Dendritic cell treated with granulocyte-macrophage colony-stimulating factor and Interleukin-4, amounts not matched to agents 40 ng/mL and 50 ng/mL, for 4 days (primary cell): Measurements from ENCODE around the gene APBB1.

Experiments used
- H3K27ac Mint-ChIP-seq: one replicate; pipeline ENCODE4 v1.8.0; 2022; ENCODE audit warnings: mild to moderate bottlenecking, mixed read lengths
- H3K27me3 Mint-ChIP-seq: one replicate; pipeline ENCODE4 v1.8.0; 2022; ENCODE audit warnings: mild to moderate bottlenecking, mixed read lengths
- H3K36me3 Mint-ChIP-seq: one replicate; pipeline ENCODE4 v1.8.0; 2022; ENCODE audit warnings: low read depth, mixed read lengths
- H3K4me1 Mint-ChIP-seq: one replicate; pipeline ENCODE4 v1.8.0; 2022; ENCODE audit warnings: low read depth, mixed read lengths
- H3K4me3 Mint-ChIP-seq: one replicate; pipeline ENCODE4 v1.8.0; 2022; ENCODE audit warnings: mild to moderate bottlenecking, moderate library complexity, mixed read lengths
- H3K9me3 Mint-ChIP-seq: one replicate; pipeline ENCODE4 v1.8.0; 2022; ENCODE audit warnings: mixed read lengths
- intact Hi-C: fragments of 100-400 bp; cut with micrococcal nuclease; formaldehyde crosslinking; loops from one replicate; pipeline ENCODE4 v1.15.0; 2022

APBB1 gene

DNA sequence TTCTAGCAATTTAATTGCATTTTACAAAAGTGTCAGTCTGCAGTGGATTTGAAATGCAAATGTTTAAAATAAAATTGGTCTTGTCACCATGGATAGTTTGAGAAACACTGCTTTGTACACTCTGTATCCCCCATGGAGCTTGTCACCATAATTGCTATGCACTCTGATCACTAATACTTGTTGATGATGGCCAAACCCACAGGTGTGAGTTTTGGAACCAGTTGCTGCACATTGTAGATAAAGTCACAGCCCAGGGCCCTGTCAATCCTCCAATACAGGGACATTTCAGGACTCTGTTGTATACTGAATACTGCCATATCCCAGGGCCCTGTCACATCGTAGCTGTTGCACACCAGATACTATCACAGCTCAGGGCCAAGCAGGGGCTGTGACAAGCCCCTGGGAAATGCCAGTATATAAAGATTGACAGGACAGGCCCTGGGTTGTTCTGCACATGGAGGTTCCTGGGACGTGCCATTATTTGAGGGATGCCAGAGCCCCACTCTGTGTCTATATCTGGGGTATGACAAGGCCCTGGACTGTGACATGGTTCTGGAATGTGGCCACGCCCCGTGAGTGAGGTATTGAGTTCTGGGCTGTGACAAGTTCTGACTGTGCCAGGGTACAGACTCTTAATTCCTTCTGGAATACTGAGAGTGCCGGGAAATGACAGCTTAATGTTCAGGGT lies 56.6 kb downstream of the APBB1 start:
- no peak overlapping the region for H3K4me3 Mint-ChIP-seq
- no peaks in the 10 kb centered on the region for H3K9me3 Mint-ChIP-seq
- H3K27me3 Mint-ChIP-seq: no peaks in the 10 kb centered on the region
- intact Hi-C loops: no loop called here
- H3K4me1 Mint-ChIP-seq: peaks cover under 1% of the 10 kb centered on the region
- no peak overlapping the region for H3K27ac Mint-ChIP-seq
- no peaks in the 10 kb centered on the region for H3K36me3 Mint-ChIP-seq

DNA sequence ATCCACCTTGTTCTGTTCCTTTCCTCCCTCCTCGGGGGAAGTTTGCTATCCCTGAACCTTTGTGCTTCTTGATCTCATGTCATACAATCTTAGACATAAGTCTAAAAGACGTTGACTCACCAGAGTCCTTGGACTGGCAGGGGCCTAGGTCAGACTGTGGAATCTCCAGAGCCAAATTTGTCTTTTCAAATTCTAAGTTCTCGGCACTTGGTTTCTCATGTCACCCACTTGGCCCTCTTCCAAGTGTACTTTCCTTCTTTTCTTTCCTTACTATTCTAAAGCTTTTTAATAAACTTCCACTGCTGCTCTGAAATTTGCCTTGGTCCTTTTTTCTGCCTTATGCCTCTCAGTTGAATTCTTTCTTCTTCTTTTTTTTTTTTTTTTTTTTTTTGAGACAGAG lies 58.7 kb downstream of the APBB1 start:
- no peak overlapping the region for H3K4me3 Mint-ChIP-seq
- H3K27me3 Mint-ChIP-seq: no peaks in the 10 kb centered on the region
- intact Hi-C loops: no loop called here
- H3K27ac Mint-ChIP-seq: no peak overlapping the region
- peaks cover 5% of the 10 kb centered on the region for H3K4me1 Mint-ChIP-seq
- no peaks in the 10 kb centered on the region for H3K36me3 Mint-ChIP-seq
- no peaks in the 10 kb centered on the region for H3K9me3 Mint-ChIP-seq

DNA sequence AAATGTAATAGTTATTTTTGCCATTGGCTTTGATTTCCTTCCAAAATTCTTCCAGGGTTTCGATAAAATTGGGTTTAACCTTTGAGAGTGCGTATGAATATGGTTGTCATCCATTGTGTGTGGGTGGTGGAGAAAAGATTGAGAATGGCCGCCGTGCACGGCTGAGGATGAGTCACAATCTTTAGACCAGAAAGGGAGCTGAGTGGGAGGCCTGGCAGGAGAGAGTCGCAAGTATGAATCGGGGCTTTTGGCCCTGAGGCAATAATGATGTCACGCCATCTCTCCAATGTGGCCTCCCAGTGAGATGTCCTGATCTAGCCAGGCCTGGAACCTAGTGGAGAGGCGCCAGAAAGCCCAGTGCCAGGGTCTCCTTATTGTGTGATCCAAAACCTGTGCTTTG lies 61.7 kb downstream of the APBB1 start:
- H3K27ac Mint-ChIP-seq: no peak overlapping the region
- H3K4me3 Mint-ChIP-seq: no peak overlapping the region
- H3K9me3 Mint-ChIP-seq: no peaks in the 10 kb centered on the region
- peaks cover 6% of the 10 kb centered on the region for H3K27me3 Mint-ChIP-seq
- intact Hi-C loops: no loop called here
- peaks cover 5% of the 10 kb centered on the region for H3K4me1 Mint-ChIP-seq
- H3K36me3 Mint-ChIP-seq: no peaks in the 10 kb centered on the region

DNA sequence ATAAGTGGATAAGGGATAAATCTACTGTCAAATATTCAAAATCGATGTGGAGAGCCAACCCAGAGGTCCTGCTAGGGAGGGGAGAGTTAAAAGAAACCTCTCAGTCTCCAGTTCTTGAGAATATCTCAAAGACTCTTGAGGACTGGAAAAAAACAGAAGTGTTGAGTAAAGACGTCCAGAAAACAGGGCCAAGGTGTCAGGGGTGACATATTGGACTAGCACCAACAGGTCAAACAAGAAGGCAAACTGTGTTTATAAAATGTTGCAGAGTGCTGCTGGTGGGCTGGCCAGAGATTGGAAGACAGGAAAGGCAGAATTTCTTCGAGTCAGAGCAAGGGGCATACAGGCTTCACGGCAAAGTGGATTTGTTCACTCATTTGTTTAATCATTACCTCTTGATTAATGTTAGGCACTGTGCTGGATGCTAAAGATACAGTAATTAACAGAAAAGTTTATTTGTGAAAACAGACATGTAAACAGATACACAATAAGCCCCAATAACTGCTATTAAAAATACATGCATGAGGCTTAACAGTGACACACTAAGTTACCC lies 62.3 kb downstream of the APBB1 start:
- Mint-ChIP-seq H3K27me3 (peaks cover 9% of the 10 kb centered on the region), H3K9me3 (no peaks in the 10 kb centered on the region), H3K27ac (no peak overlapping the region), H3K4me3 (no peak overlapping the region), H3K4me1 (peaks cover 5% of the 10 kb centered on the region), H3K36me3 (no peaks in the 10 kb centered on the region)
- intact Hi-C loops: no loop called here

DNA sequence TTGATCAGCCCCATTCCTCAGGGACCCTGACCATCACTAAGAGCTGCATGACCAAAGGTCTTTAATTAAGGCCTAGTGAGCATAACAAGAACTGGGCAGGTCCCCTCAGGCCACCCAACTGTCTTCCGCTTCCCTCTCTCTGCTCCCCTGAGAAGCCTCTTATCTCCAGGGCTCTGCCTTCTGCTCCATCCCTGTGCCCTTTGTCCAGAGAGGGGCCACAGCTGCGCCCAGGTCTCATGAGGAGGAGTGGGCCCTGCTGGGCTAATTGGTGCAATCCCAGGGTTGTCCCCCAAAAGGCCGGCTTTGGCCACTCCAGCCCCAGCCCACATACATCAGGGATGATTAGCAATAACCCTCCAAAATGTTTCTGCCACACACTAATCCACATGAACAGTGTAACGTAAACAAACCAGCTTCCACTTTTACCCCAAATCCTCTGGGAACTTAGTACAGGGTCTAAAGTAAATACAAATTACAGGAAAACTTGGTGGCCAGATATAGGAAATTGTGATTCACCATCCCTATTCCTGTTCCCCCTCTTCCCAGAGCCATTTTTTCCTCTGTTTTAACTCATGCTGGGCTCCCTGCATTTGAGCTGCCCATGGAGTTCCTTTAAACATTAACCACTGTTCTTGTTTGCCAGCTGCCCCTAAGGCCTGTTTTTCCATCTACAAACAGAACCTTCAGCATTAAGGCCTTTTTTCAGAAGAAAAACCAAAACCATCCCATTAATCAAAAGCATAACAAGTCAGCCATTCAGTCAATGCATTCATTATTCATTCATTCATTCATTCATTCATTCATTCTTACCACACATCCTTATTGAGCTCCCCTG lies 64.0 kb downstream of the APBB1 start:
- Mint-ChIP-seq H3K4me1 (peaks cover 5% of the 10 kb centered on the region), H3K4me3 (no peak overlapping the region), H3K27ac (peak overlapping the region; percentile 30), H3K9me3 (no peaks in the 10 kb centered on the region), H3K36me3 (no peaks in the 10 kb centered on the region), H3K27me3 (peaks cover 9% of the 10 kb centered on the region)
- intact Hi-C loops: no loop called here

DNA sequence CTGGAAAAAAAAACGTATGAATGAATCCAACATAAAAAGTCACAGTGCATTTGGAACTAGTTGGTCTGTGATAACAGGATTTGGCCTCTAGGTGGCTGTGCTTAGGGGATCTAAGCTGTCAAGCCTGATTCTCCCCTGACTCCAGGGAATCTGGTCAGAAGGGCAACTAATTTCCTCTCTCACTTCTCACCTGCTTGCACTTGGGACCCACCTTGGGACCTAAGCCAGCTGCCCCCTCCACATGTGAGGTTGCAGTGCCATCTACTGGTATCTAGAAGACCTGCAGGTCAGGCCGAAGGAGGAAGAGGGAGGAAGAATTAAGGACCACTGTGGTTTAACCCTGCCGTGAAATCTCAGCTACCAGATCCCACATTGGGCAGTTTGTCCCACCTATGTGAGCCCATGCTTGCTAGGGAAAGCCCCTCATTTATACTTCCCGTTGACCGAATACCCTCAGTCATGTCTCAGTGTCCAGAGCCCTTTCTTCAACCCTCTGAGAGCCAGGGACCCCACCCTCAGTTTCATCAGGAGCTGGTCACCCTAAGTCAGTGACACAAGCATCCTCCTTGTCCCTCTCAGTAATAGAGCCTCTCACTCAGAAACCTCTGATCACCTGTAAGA lies 65.4 kb downstream of the APBB1 start:
- peaks cover 11% of the 10 kb centered on the region for H3K27me3 Mint-ChIP-seq
- no peak overlapping the region for H3K27ac Mint-ChIP-seq
- no peak overlapping the region for H3K4me3 Mint-ChIP-seq
- no peaks in the 10 kb centered on the region for H3K9me3 Mint-ChIP-seq
- H3K4me1 Mint-ChIP-seq: peaks cover 5% of the 10 kb centered on the region
- intact Hi-C loops: loop anchor here (1.0 to 2.0 kb wide), 3 partner anchors 39 to 361 kb away; no protein-coding TSS in a partner anchor
- no peaks in the 10 kb centered on the region for H3K36me3 Mint-ChIP-seq

DNA sequence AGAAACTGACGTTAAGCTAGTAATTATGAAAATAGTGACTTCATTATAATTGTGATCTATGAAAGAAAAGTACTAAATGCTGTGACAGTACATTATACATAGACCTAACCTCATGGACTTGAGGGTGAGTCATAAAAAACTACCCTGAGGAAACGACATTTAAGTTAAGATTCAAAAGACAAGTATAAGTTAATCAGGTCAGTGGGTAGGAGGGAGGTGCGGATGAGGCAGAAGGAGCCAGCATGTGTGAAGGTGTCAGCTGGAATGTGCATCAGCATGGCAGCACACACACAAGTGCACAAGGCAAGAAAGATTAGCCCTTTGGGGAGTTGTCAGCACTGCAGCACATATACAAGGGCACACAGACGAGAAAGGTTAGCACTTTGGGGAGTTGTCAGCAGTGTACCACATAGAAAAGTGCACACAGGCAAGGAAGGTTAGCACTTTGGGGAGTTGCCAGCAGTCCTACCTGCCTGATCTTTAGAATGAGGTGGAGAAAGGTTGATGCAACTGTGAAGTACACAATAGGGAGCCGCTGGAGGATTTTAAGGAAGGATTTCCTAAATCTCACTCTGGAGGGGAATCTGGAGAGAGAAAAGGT lies 67.0 kb downstream of the APBB1 start:
- no peak overlapping the region for H3K27ac Mint-ChIP-seq
- H3K4me1 Mint-ChIP-seq: no peaks in the 10 kb centered on the region
- H3K36me3 Mint-ChIP-seq: no peaks in the 10 kb centered on the region
- H3K9me3 Mint-ChIP-seq: no peaks in the 10 kb centered on the region
- intact Hi-C loops: loop anchor here (2.0 kb wide), 2 partner anchors 37 to 359 kb away; no protein-coding TSS in a partner anchor
- peaks cover 14% of the 10 kb centered on the region for H3K27me3 Mint-ChIP-seq
- no peak overlapping the region for H3K4me3 Mint-ChIP-seq

DNA sequence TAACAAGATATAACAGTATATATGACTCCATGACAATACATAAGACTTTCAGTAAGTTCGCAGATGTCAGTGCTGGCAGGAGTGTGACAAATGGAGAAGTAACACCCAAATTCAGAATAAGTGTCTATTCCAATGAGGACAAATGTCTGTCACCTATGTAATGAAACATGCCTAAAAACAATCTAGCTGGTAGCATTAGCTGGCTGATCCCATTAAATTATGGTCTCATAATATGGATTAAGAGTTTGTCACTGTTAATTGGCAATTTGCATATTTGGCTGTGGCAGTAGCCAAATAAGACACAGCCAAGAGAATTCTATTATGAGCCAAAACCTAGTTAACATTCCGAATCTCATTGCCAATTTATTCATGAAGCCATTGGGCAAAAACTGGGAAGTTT lies 68.4 kb downstream of the APBB1 start:
- intact Hi-C loops: no loop called here
- Mint-ChIP-seq H3K9me3 (no peaks in the 10 kb centered on the region), H3K27me3 (peaks cover 14% of the 10 kb centered on the region), H3K27ac (no peak overlapping the region), H3K36me3 (no peaks in the 10 kb centered on the region), H3K4me3 (no peak overlapping the region), H3K4me1 (peaks cover 8% of the 10 kb centered on the region)

DNA sequence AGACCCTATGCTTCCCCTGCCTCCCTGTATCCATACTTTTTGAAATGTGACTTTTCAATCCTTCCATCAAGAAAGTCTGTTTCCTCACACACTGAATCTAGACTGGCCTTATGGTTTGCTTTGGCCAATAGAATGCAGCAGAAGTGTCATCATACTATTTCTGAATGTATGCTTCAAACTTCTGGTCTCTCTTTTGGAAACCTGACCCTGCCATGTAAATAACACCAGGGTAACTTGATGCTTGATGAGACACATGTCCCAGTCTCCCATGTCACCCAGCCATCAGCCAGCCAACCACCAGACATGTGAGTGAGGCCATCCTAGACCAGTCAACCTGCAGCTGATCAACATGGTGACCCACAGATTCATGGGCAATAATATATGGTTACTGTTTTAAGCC lies 68.9 kb downstream of the APBB1 start:
- no peaks in the 10 kb centered on the region for H3K9me3 Mint-ChIP-seq
- H3K4me1 Mint-ChIP-seq: peaks cover 12% of the 10 kb centered on the region
- H3K4me3 Mint-ChIP-seq: no peak overlapping the region
- no peaks in the 10 kb centered on the region for H3K36me3 Mint-ChIP-seq
- H3K27me3 Mint-ChIP-seq: peaks cover 14% of the 10 kb centered on the region
- H3K27ac Mint-ChIP-seq: no peak overlapping the region
- intact Hi-C loops: no loop called here

DNA sequence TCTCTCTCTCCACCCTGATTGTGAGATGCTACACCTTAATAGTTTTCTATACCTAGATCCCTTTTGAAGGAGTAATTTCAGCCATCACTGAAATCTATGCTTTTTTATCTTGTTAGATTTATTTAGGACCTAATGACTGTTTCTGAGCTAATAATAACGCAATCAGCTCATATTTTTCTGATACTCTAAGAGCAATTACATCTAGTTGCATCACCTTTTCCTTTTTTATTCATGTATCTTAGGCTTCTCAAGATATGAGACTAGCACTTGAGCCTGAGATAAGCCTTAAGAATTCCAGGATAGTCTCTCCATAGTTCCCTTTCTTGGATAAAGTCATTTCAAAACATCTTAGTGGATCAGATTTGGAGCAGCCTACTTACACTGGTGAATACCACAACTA lies 73.5 kb downstream of the APBB1 start:
- H3K9me3 Mint-ChIP-seq: no peaks in the 10 kb centered on the region
- H3K4me3 Mint-ChIP-seq: no peak overlapping the region
- intact Hi-C loops: no loop called here
- no peaks in the 10 kb centered on the region for H3K36me3 Mint-ChIP-seq
- peaks cover 8% of the 10 kb centered on the region for H3K27me3 Mint-ChIP-seq
- H3K27ac Mint-ChIP-seq: no peak overlapping the region
- H3K4me1 Mint-ChIP-seq: peaks cover 12% of the 10 kb centered on the region
